HFFc6 (cell line): Measurements from ENCODE around the gene NHSL2. TPM values are rescaled to one million over a fixed set of nuclear protein-coding genes. Genes with fewer than 3 reads are reported as not detected.

Experiments
- DNase-seq: peaks from one replicate; pipeline ENCODE4 v3.0.0-alpha.2; 2018
- H3K27ac Mint-ChIP-seq: 2 replicates; pipeline ENCODE4 v1.8.0; 2020; ENCODE audit warnings: mild to moderate bottlenecking, mixed read lengths
- H3K27me3 Mint-ChIP-seq: 2 replicates; pipeline ENCODE4 v1.8.0; 2021; ENCODE audit warnings: mild to moderate bottlenecking, moderate library complexity, mixed read lengths; ENCODE audit not compliant: insufficient read depth
- H3K36me3 Mint-ChIP-seq: 2 replicates; pipeline ENCODE4 v1.8.0; 2021; ENCODE audit warnings: low read depth, mixed read lengths
- H3K4me1 Mint-ChIP-seq: 2 replicates; pipeline ENCODE4 v1.8.0; 2020; ENCODE audit warnings: low read depth, mixed read lengths
- H3K4me3 Mint-ChIP-seq: 2 replicates; pipeline ENCODE4 v1.8.0; 2020; ENCODE audit warnings: mild to moderate bottlenecking, moderate library complexity, mixed read lengths
- H3K9me3 Mint-ChIP-seq: 2 replicates; pipeline ENCODE4 v1.8.0; 2020; ENCODE audit warnings: mild to moderate bottlenecking, mixed read lengths
- CTCF ChIP-seq: fragments of 200-600 bp; sonication (generic); IDR thresholded peaks from 2 replicates; pipeline ENCODE4 v1.5.0; 2021; ENCODE audit warnings: antibody characterized with exemption, mild to moderate bottlenecking
- total RNA-seq, 6 experiments: library from RNA; stranded (reverse); fragmentation: NEBNext Ultra II Directional; extraction: Animal tissue kit (Norgen Biotek cat#: 25700); gene quantifications; 2 replicates in 1 of 6; 3 replicates in 5 of 6; pipeline ENCODE4 v1.2.3, GENCODE V29; 2021

NHSL2 gene
- total RNA-seq, 6 experiments from 2014 or later: 0.28 to 1.1 (median 0.52) TPM

- Mint-ChIP-seq H3K27ac (no peak overlapping the region), H3K4me3 (no peak overlapping the region), H3K36me3 (no peaks in the 10 kb centered on the region), H3K9me3 (no peaks in the 10 kb centered on the region), H3K4me1 (peaks cover 13% of the 10 kb centered on the region), H3K27me3 (peaks cover 27% of the 10 kb centered on the region)
- DNase-seq: peak; percentile 32
- TF ChIP-seq CTCF: no peak
Measured at GRCh38 chrX:72121383-72121782, 210.7 kb downstream of the NHSL2 start.

- Mint-ChIP-seq H3K27me3 (peaks cover 27% of the 10 kb centered on the region), H3K4me1 (peaks cover 19% of the 10 kb centered on the region)
Measured at GRCh38 chrX:72122621-72123337, 212.1 kb downstream of the NHSL2 start.

GRCh38 chrX:72123471-72124185 is 213.0 kb downstream of the NHSL2 start:
- H3K4me1 Mint-ChIP-seq: peaks cover 19% of the 10 kb centered on the region
- H3K27me3 Mint-ChIP-seq: peaks cover 22% of the 10 kb centered on the region
- no peak overlapping the region for H3K4me3 Mint-ChIP-seq

More at GRCh38 chrX:72122621-72123337, 212.1 kb downstream of the NHSL2 start:
- no peaks in the 10 kb centered on the region for H3K9me3 Mint-ChIP-seq
- no peaks in the 10 kb centered on the region for H3K36me3 Mint-ChIP-seq
- H3K4me3 Mint-ChIP-seq: no peak overlapping the region
- TF ChIP-seq CTCF: no peak
- H3K27ac Mint-ChIP-seq: no peak overlapping the region
- no peak for DNase-seq

GRCh38 chrX:72124540-72125201 is 214.0 kb downstream of the NHSL2 start:
- Mint-ChIP-seq H3K27ac (no peak overlapping the region), H3K9me3 (no peaks in the 10 kb centered on the region), H3K4me3 (no peak overlapping the region), H3K36me3 (no peaks in the 10 kb centered on the region), H3K27me3 (peaks cover 22% of the 10 kb centered on the region), H3K4me1 (peaks cover 19% of the 10 kb centered on the region)
- no peak for DNase-seq
- no peak for TF ChIP-seq CTCF

More at GRCh38 chrX:72123471-72124185, 213.0 kb downstream of the NHSL2 start:
- DNase-seq: no peak
- Mint-ChIP-seq H3K27ac (no peak overlapping the region), H3K36me3 (no peaks in the 10 kb centered on the region), H3K9me3 (no peaks in the 10 kb centered on the region)
- no peak for TF ChIP-seq CTCF

- TF ChIP-seq CTCF: no peak
- no peaks in the 10 kb centered on the region for H3K9me3 Mint-ChIP-seq
- H3K27ac Mint-ChIP-seq: no peak overlapping the region
- DNase-seq: no peak
- no peaks in the 10 kb centered on the region for H3K36me3 Mint-ChIP-seq
- H3K27me3 Mint-ChIP-seq: peaks cover 18% of the 10 kb centered on the region
- H3K4me1 Mint-ChIP-seq: peaks cover 19% of the 10 kb centered on the region
- H3K4me3 Mint-ChIP-seq: no peak overlapping the region
Measured at GRCh38 chrX:72125331-72126047, 214.8 kb downstream of the NHSL2 start.
